OCI-LY7 (cell line): ENCODE measurements around the gene CCDC89. TPM values are rescaled to one million over a fixed set of nuclear protein-coding genes. Genes with fewer than 3 reads are reported as not detected.

ENCODE experiments used
- BruUV-seq: library from RNA; stranded (reverse); fragments of 400-500 nt; replicated peaks from 2 replicates; lab custom pipeline; 2021; lab: Mats Ljungman, UMichigan
- CTCF ChIA-PET: fragments of 300-600 bp; sonication (Branson Sonifier 250); formaldehyde crosslinking; loops from one replicate; lab custom pipeline; 2022; ENCODE audit warnings: antibody characterized with exemption; ENCODE audit not compliant: unreplicated experiment; lab: Charles Lee
- POLR2A ChIA-PET: fragments of 300-600 bp; sonication (Branson Sonifier 250); formaldehyde crosslinking; loops from one replicate; lab custom pipeline; 2022; ENCODE audit warnings: antibody characterized with exemption; lab: Charles Lee
- DNase-seq: peaks from one replicate; pipeline ENCODE4 v3.0.0-alpha.2; 2015; ENCODE audit warnings: low spot score
- H2AFZ ChIP-seq: fragments of 200-600 bp; sonication (generic), shearing (Covaris generic); 2 replicates; pipeline ENCODE4 v1.6.1; 2014; ENCODE audit warnings: mild to moderate bottlenecking, antibody characterized with exemption, low read length, moderate library complexity
- H3K27ac ChIP-seq: fragments of 200-600 bp; sonication (generic); 2 replicates; pipeline ENCODE4 v1.5.1; 2014; ENCODE audit warnings: mixed run types, low read depth, mild to moderate bottlenecking, moderate library complexity, low read length, inconsistent platforms; ENCODE audit not compliant: poor library complexity, severe bottlenecking
- H3K36me3 ChIP-seq: fragments of 200-600 bp; sonication (generic); 2 replicates; pipeline ENCODE4 v1.6.1; 2014; ENCODE audit warnings: mild to moderate bottlenecking, antibody characterized with exemption, low read length, moderate library complexity, mixed read lengths; ENCODE audit not compliant: insufficient read depth
- H3K4me1 ChIP-seq: fragments of 200-600 bp; sonication (generic); 2 replicates; pipeline ENCODE4 v1.5.1; 2014; ENCODE audit warnings: mild to moderate bottlenecking, low read length; ENCODE audit not compliant: insufficient read depth, poor library complexity, severe bottlenecking
- H3K4me2 ChIP-seq: fragments of 200-600 bp; sonication (generic); 2 replicates; pipeline ENCODE4 v1.6.1; 2014; ENCODE audit warnings: mild to moderate bottlenecking, low read length
- H3K4me3 ChIP-seq: fragments of 200-600 bp; sonication (generic); 2 replicates; pipeline ENCODE4 v1.5.1; 2014; ENCODE audit warnings: mild to moderate bottlenecking, low read depth, low read length; ENCODE audit not compliant: poor library complexity, severe bottlenecking
- H3K79me2 ChIP-seq: fragments of 200-600 bp; sonication (generic); 2 replicates; pipeline ENCODE4 v1.6.1; 2016; ENCODE audit warnings: low read depth, mild to moderate bottlenecking, low read length, moderate library complexity, mixed read lengths; ENCODE audit not compliant: insufficient read depth
- H3K9me2 ChIP-seq: fragments of 200-600 bp; sonication (generic); 2 replicates; pipeline ENCODE4 v1.6.1; 2016; ENCODE audit warnings: mild to moderate bottlenecking, low read length, mixed read lengths; ENCODE audit not compliant: insufficient read depth
- H3K9me3 ChIP-seq: fragments of 200-600 bp; sonication (generic); 2 replicates; pipeline ENCODE4 v1.6.1; 2014; ENCODE audit warnings: mild to moderate bottlenecking, mixed run types, low read length, mixed read lengths
- H4K20me1 ChIP-seq: fragments of 200-600 bp; sonication (generic); 2 replicates; pipeline ENCODE4 v1.6.1; 2014; ENCODE audit warnings: mild to moderate bottlenecking, antibody characterized with exemption, low read length, moderate library complexity, mixed read lengths; ENCODE audit not compliant: insufficient read depth
- EZH2phosphoT487 ChIP-seq: fragments of 200-600 bp; sonication (generic); IDR thresholded peaks from 2 replicates; pipeline ENCODE4 v1.6.1; 2018; ENCODE audit warnings: low read depth, borderline replicate concordance, mild to moderate bottlenecking, mixed run types, antibody characterized with exemption, low read length, moderate library complexity, mixed read lengths
- intact Hi-C: fragments of 100-400 bp; cut with micrococcal nuclease; formaldehyde crosslinking; loops from one replicate; pipeline ENCODE4 v1.10.0; 2022; ENCODE audit not compliant: unreplicated experiment
- total RNA-seq, 2 experiments: library from RNA; depleted of rRNA in 1 of 2; stranded (reverse); fragments of >200 nt in 1 of 2; shearing (Covaris generic) in 1 of 2; gene quantifications; 2 replicates each; pipeline ENCODE4 v1.2.3, GENCODE V29; 2014 to 2022
- TF ChIP-seq, protein P1 (sequence below): fragments of 200-600 bp; sonication (generic); conservative IDR thresholded peaks from 2 replicates; pipeline ENCODE4 v1.5.1; 2014; ENCODE audit warnings: mild to moderate bottlenecking, antibody characterized with exemption, low read length, moderate library complexity, mixed read lengths

CCDC89 gene
- total RNA-seq, 2 experiments from 2014 or later = 0.23 TPM; not detected in 1

DNA sequence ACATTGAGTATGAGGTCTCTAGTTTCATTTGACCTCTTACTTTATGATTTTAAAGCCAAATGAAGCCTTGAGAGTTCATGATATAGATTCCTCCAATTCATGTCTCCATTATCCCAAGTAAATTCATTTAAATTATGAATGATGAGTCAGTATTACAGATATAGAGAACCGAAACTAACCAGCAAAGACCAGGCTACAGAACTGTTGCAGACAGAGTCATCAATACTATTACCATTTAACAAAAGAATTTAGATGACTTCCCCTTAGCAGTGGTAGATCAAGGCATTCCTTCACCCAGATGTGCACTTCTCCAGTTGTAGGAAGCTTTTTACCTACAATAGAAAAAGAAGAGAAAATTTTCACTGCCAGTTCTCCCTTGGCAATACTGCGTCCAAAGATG, 11.8 kb upstream of the CCDC89 start:
- POLR2A ChIA-PET = interaction anchor here (1.2 kb wide), 1 partner anchor 100 kb away, joined by 3 read pairs; no protein-coding TSS in a partner anchor
- intact Hi-C loops = loop anchor here (10.0 kb wide), 1 partner anchor 127 kb away; no protein-coding TSS in a partner anchor
- no peaks in the 10 kb centered on the region for H3K9me3 ChIP-seq
- H3K4me1 ChIP-seq = no peaks in the 10 kb centered on the region
- no peak for DNase-seq
- no peak overlapping the region for H3K4me3 ChIP-seq
- H3K9me2 ChIP-seq = no peaks in the 10 kb centered on the region
- no peaks in the 10 kb centered on the region for H3K36me3 ChIP-seq
- CTCF ChIA-PET = no interaction called here
- no TSS peak for BruUV-seq
- TF ChIP-seq EZH2phosphoT487 = no peak
- TF ChIP-seq, protein P1, sequence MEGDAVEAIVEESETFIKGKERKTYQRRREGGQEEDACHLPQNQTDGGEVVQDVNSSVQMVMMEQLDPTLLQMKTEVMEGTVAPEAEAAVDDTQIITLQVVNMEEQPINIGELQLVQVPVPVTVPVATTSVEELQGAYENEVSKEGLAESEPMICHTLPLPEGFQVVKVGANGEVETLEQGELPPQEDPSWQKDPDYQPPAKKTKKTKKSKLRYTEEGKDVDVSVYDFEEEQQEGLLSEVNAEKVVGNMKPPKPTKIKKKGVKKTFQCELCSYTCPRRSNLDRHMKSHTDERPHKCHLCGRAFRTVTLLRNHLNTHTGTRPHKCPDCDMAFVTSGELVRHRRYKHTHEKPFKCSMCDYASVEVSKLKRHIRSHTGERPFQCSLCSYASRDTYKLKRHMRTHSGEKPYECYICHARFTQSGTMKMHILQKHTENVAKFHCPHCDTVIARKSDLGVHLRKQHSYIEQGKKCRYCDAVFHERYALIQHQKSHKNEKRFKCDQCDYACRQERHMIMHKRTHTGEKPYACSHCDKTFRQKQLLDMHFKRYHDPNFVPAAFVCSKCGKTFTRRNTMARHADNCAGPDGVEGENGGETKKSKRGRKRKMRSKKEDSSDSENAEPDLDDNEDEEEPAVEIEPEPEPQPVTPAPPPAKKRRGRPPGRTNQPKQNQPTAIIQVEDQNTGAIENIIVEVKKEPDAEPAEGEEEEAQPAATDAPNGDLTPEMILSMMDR = no peak
- H4K20me1 ChIP-seq = no peaks in the 10 kb centered on the region
- no peak overlapping the region for H3K4me2 ChIP-seq
- H3K27ac ChIP-seq = no peak overlapping the region
- H3K79me2 ChIP-seq = no peaks in the 10 kb centered on the region
- H2AFZ ChIP-seq = no peak overlapping the region

DNA sequence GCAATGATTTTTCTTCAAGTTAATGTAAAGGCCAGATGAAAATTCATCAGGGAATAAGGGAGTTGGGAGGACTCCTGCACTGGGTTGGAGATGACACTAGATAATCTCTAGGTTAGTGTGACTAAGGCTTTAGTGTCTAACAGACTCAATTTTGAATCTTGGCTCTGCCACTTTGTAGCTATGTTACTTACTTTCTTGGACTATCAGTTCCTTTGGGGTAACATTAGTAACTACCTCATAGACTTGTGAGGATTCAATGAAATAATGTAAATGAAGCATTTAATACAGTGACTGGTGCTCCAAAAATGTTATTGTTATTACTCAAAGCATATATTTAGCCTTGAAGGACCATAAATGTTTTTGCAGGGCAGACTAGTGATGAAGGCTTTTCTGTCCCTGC, 9.6 kb upstream of the CCDC89 start:
- no peak for DNase-seq
- no peak overlapping the region for H3K4me3 ChIP-seq
- H4K20me1 ChIP-seq = no peaks in the 10 kb centered on the region
- intact Hi-C loops = loop anchor here (10.0 kb wide), 1 partner anchor 129 kb away; no protein-coding TSS in a partner anchor
- TF ChIP-seq EZH2phosphoT487 = no peak
- TF ChIP-seq, protein P1 = no peak
- ChIA-PET POLR2A (interaction anchor here (1.4 kb wide), 1 partner anchor 28 kb away, joined by 3 read pairs; no protein-coding TSS in a partner anchor), CTCF (no interaction called here)
- H3K4me2 ChIP-seq = no peak overlapping the region
- H3K27ac ChIP-seq = no peak overlapping the region
- no TSS peak for BruUV-seq
- H2AFZ ChIP-seq = no peak overlapping the region
- no peaks in the 10 kb centered on the region for H3K36me3 ChIP-seq
- no peaks in the 10 kb centered on the region for H3K79me2 ChIP-seq
- no peaks in the 10 kb centered on the region for H3K9me3 ChIP-seq
- no peaks in the 10 kb centered on the region for H3K9me2 ChIP-seq
- H3K4me1 ChIP-seq = no peaks in the 10 kb centered on the region

DNA sequence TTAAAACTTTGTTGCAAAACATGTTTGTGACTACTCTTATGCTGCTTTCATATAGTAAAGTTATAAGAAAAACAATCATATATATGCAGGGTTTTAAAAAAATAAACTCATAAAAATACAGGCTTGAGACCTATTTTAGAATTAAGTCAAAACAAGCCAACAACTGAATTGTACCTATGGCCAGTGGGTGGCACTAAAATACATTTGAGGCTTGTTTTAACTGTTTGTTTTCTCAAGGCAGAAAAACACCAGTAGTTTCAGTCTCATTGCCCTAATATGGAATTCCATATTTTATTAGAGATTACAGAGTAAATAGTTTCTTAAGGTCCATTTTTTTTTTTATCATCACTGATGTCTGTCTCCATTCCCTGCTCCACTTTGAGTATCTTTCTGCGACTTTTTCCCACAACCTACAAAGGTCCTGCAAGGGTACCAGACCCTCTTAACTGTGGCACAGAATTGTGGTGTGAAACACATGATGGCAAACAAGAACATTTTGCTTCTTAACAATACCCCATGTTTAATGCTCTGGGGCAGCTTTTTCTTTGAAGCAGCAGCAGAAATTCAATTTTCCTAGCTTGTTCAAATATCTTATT, 8.5 kb upstream of the CCDC89 start:
- H4K20me1 ChIP-seq = no peaks in the 10 kb centered on the region
- H2AFZ ChIP-seq = no peak overlapping the region
- H3K36me3 ChIP-seq = no peaks in the 10 kb centered on the region
- CTCF ChIA-PET = no interaction called here
- H3K79me2 ChIP-seq = no peaks in the 10 kb centered on the region
- POLR2A ChIA-PET = interaction anchor here (1.4 to 1.5 kb wide), 2 partner anchors 10 to 27 kb away, joined by 3 to 4 read pairs; no protein-coding TSS in a partner anchor
- H3K4me2 ChIP-seq = no peak overlapping the region
- H3K9me2 ChIP-seq = no peaks in the 10 kb centered on the region
- H3K9me3 ChIP-seq = no peaks in the 10 kb centered on the region
- peak; percentile 24 for DNase-seq
- no TSS peak for BruUV-seq
- intact Hi-C loops = loop anchor here (10.0 kb wide), 1 partner anchor 130 kb away; no protein-coding TSS in a partner anchor
- no peak overlapping the region for H3K4me3 ChIP-seq
- no peak for TF ChIP-seq EZH2phosphoT487
- TF ChIP-seq, protein P1 = peak; percentile 80
- no peaks in the 10 kb centered on the region for H3K4me1 ChIP-seq
- no peak overlapping the region for H3K27ac ChIP-seq
